ENCODE measurements around the gene ANO8. TPM values are rescaled to one million over a fixed set of nuclear protein-coding genes. Genes with fewer than 3 reads are reported as not detected.

The ANO8 gene
- total and polyA plus RNA-seq, 2 donors (not counting 1 experiment from before 2014, with no cell fraction given) = 3.0 to 5.2 TPM

DNA sequence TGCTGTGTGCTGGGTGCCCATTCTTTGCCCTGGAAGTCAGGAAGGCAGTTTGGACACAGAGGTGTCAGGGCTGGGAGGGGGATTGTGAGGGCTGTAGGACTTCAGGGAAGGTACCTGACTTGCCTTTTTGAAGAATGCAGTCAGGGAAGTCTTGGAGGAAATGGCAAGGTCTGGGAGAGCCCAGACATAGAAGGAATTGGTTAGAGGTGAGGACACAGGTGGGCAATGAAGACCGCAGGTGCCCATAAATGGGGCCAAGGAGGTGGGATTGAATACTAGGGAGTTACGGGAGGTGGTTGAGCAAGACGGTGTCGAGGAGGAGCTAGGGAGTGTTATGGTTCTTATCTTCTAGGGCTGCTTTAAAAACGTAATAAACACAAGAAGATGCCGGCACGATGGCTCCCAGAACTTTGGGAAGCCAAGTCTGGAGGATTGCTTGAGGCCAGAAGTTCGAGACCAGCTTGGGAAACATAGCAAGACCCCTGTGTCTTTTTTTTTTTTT, 26.7 kb downstream of the ANO8 start:
- H3K4me1 ChIP-seq (ENCODE audit: control insufficient read depth in 2 of 2, insufficient read depth in 2 of 2, low read length in 2 of 2) = peaks cover 32 to 47% of the 10 kb centered on the region in 2 donors
- peak overlapping the region; percentile 60 for H3K4me3 Mint-ChIP-seq

DNA sequence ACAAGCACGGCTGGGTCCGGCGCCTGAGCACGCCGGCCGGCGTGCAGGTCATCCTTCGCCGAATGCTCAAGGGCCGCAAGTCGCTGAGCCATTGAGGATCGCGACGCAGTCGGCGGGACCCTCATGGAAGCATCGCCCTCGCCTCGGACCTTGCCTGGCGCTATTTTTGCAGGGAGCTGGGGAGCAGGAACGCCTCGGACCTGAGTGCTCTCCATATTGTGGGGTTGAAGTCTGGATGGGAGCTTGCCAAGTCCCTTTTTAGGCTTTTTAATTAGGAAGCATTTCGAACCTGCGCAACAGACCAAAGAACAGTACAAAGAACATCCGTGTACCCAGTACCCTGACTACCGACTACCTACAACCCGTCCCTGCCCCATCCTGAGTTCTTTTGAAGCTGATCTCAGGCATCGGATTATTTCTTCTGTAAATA, 28.4 kb downstream of the ANO8 start:
- Histone ChIP-seq H3K27ac (ENCODE audit: low read length in 2 of 2) (peak overlapping the region; percentile 70 to 71), H2AFZ (ENCODE audit: insufficient read depth, low read depth, low read length, poor library complexity, severe bottlenecking) (peak overlapping the region; percentile 83), H3K36me3 (replicated peaks in 1 of 2; ENCODE audit: control extremely low read depth in 1 of 2, control insufficient read depth in 1 of 2, extremely low read depth in 1 of 2, insufficient read depth in 2 of 2, low read length in 1 of 2) (no peaks in the 10 kb centered on the region), H3K27me3 (replicated peaks in 1 of 4; ENCODE audit: control extremely low read depth in 1 of 4, control insufficient read depth in 3 of 4, insufficient read depth in 4 of 4, low read length in 3 of 4) (no peaks in the 10 kb centered on the region), H3K4me3 (ENCODE audit: control extremely low read depth in 1 of 5, extremely low read depth in 1 of 5, insufficient read depth in 1 of 5, low read depth in 2 of 5, low read length in 4 of 5) (peak overlapping the region; percentile 31 to 74 (median 73)), H3K9ac (ENCODE audit: low read length) (peak overlapping the region; percentile 72), H3K4me2 (replicated peaks; ENCODE audit: low read depth, low read length, poor library complexity, severe bottlenecking) (peak overlapping the region; percentile 96), H4K20me1 (ENCODE audit: control insufficient read depth, insufficient read depth, low read length, poor library complexity, severe bottlenecking) (peaks cover 18% of the 10 kb centered on the region), H3K9me3 (ENCODE audit: control extremely low read depth in 1 of 3, control insufficient read depth in 2 of 3, insufficient read depth in 1 of 3, low read length in 2 of 3) (no peaks in the 10 kb centered on the region), H3K79me2 (ENCODE audit: control insufficient read depth, insufficient read depth, low read length) (peaks cover 55% of the 10 kb centered on the region), H3K4me1 (ENCODE audit: control insufficient read depth in 2 of 2, insufficient read depth in 2 of 2, low read length in 2 of 2) (peaks cover 39 to 58% of the 10 kb centered on the region in 2 donors)
- no peak for ATAC-seq (ENCODE audit: low read depth)
- TF ChIP-seq, protein P1, sequence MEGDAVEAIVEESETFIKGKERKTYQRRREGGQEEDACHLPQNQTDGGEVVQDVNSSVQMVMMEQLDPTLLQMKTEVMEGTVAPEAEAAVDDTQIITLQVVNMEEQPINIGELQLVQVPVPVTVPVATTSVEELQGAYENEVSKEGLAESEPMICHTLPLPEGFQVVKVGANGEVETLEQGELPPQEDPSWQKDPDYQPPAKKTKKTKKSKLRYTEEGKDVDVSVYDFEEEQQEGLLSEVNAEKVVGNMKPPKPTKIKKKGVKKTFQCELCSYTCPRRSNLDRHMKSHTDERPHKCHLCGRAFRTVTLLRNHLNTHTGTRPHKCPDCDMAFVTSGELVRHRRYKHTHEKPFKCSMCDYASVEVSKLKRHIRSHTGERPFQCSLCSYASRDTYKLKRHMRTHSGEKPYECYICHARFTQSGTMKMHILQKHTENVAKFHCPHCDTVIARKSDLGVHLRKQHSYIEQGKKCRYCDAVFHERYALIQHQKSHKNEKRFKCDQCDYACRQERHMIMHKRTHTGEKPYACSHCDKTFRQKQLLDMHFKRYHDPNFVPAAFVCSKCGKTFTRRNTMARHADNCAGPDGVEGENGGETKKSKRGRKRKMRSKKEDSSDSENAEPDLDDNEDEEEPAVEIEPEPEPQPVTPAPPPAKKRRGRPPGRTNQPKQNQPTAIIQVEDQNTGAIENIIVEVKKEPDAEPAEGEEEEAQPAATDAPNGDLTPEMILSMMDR (IDR thresholded peaks at IDR 0.05) = no peak
- no peak for TF ChIP-seq EZH2 (IDR thresholded peaks at IDR 0.05; ENCODE audit: borderline replicate concordance, insufficient read depth, low read depth, low read length, poor library complexity, severe bottlenecking)
- DNase-seq = no peak
- WGBS (ENCODE audit: insufficient coverage) = 11% methylated on average over 22 of the region's 28 CpGs
- peak overlapping the region; percentile 90 for H3K27ac Mint-ChIP-seq
- ChIA-PET CTCF (interaction anchor here (0.7 to 1.1 kb wide), 4 partner anchors 26 to 859 kb away, joined by 3 to 4 read pairs (median 3); no protein-coding TSS in a partner anchor), POLR2A (interaction anchor here (0.7 to 1.5 kb wide), 3 partner anchors 24 to 98 kb away, joined by 3 to 8 read pairs (median 3); partner anchors contain the start of gene ANO8)
- peak overlapping the region; percentile 91 for H3K4me3 Mint-ChIP-seq
- peaks cover 57% of the 10 kb centered on the region for H3K4me1 Mint-ChIP-seq
- no peaks in the 10 kb centered on the region for H3K9me3 Mint-ChIP-seq (ENCODE audit: insufficient read depth)
- intact Hi-C loops (cut with micrococcal nuclease) = loop anchor here (5.0 to 10.0 kb wide), 3 partner anchors 411 to 719 kb away; partner anchors contain the start of genes SMIM7 and TMEM38A
- H3K27me3 Mint-ChIP-seq = no peaks in the 10 kb centered on the region

More for the DNA sequence above, 26.7 kb downstream of the ANO8 start:
- POLR2A ChIA-PET = interaction anchor here (0.7 to 1.4 kb wide), 3 partner anchors 13 to 112 kb away, joined by 3 to 9 read pairs (median 3); partner anchors contain the start of genes BABAM1 and MVB12A
- no peaks in the 10 kb centered on the region for H3K9me3 ChIP-seq (ENCODE audit: control extremely low read depth in 1 of 3, control insufficient read depth in 2 of 3, insufficient read depth in 1 of 3, low read length in 2 of 3)
- Mint-ChIP-seq H3K4me1 (peaks cover 53% of the 10 kb centered on the region), H3K27ac (peak overlapping the region; percentile 2), H3K27me3 (no peaks in the 10 kb centered on the region), H3K9me3 (ENCODE audit: insufficient read depth) (no peaks in the 10 kb centered on the region)
- CTCF ChIA-PET = interaction anchor here (0.7 to 1.1 kb wide), 2 partner anchors 33 to 78 kb away, joined by 3 to 4 read pairs; no protein-coding TSS in a partner anchor
- ATAC-seq (ENCODE audit: low read depth) (no peak), DNase-seq (no peak)
- H3K4me2 ChIP-seq (replicated peaks; ENCODE audit: low read depth, low read length, poor library complexity, severe bottlenecking) = no peak overlapping the region
- H3K36me3 ChIP-seq (replicated peaks in 1 of 2; ENCODE audit: control extremely low read depth in 1 of 2, control insufficient read depth in 1 of 2, extremely low read depth in 1 of 2, insufficient read depth in 2 of 2, low read length in 1 of 2) = peaks cover 0 to 5% of the 10 kb centered on the region in 2 experiments
- no peak overlapping the region for H2AFZ ChIP-seq (ENCODE audit: insufficient read depth, low read depth, low read length, poor library complexity, severe bottlenecking)
- TF ChIP-seq EZH2 (IDR thresholded peaks at IDR 0.05; ENCODE audit: borderline replicate concordance, insufficient read depth, low read depth, low read length, poor library complexity, severe bottlenecking) = no peak
- no peaks in the 10 kb centered on the region for H3K27me3 ChIP-seq (replicated peaks in 1 of 4; ENCODE audit: control extremely low read depth in 1 of 4, control insufficient read depth in 3 of 4, insufficient read depth in 4 of 4, low read length in 3 of 4)
- WGBS (ENCODE audit: insufficient coverage) = 97% methylated on average over 8 of the region's 8 CpGs
- H3K4me3 ChIP-seq (ENCODE audit: control extremely low read depth in 1 of 5, extremely low read depth in 1 of 5, insufficient read depth in 1 of 5, low read depth in 2 of 5, low read length in 4 of 5) = no peak overlapping the region
- H3K27ac ChIP-seq (ENCODE audit: low read length in 2 of 2) = no peak overlapping the region
- H3K79me2 ChIP-seq (ENCODE audit: control insufficient read depth, insufficient read depth, low read length) = peaks cover 66% of the 10 kb centered on the region
- intact Hi-C loops (cut with micrococcal nuclease) = loop anchor here (5.0 to 10.0 kb wide), 3 partner anchors 413 to 721 kb away; partner anchors contain the start of genes SMIM7 and TMEM38A
- no peak overlapping the region for H3K9ac ChIP-seq (ENCODE audit: low read length)
- H4K20me1 ChIP-seq (ENCODE audit: control insufficient read depth, insufficient read depth, low read length, poor library complexity, severe bottlenecking) = peaks cover 35% of the 10 kb centered on the region

All from B cell (primary cell).